Pons (tissue), 1 donor: ENCODE measurements around the gene FRMD1.

Source experiments
- DNase-seq: peaks from one replicate; pipeline ENCODE4 v3.0.0-alpha.2; 2016; ENCODE audit warnings: low spot score

Gene FRMD1

GRCh38 chr6:168078943-168079405, at the start of gene FRMD1:
Gene FRMD1, minus strand, starts transcription at chr6:168079212. Its CDS starts 118 bp downstream, at chr6:168079094.
- DNase-seq: no peak

- DNase-seq: no peak
Measured at GRCh38 chr6:168128006-168128630, 49.1 kb upstream of the FRMD1 start.

- no peak for DNase-seq
Measured at GRCh38 chr6:168127384-168127868, 48.4 kb upstream of the FRMD1 start.

GRCh38 chr6:168126566-168127383, 47.8 kb upstream of the FRMD1 start:
- DNase-seq: no peak

- no peak for DNase-seq
Measured at GRCh38 chr6:168125429-168126001, 46.5 kb upstream of the FRMD1 start.

DNA sequence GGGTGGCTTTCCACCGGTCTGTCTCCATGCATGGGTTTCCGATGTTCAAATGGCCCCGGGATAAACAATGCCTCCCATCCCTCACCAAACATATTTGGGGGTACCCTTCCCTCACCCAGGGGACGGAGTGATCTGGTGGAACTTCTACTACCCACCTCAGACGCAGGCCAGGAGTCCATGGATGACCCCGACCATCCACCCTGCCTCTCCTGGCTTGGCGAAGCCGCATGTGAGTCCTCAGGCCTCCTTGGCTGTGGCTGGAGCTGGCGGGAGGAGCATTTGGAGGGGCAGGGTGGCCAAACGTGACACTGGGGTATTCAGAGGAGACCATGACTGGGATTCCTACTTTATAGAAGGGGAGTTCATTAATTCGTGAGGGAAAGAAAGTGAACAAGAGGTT, 45.9 kb upstream of the FRMD1 start:
- no peak for DNase-seq

DNA sequence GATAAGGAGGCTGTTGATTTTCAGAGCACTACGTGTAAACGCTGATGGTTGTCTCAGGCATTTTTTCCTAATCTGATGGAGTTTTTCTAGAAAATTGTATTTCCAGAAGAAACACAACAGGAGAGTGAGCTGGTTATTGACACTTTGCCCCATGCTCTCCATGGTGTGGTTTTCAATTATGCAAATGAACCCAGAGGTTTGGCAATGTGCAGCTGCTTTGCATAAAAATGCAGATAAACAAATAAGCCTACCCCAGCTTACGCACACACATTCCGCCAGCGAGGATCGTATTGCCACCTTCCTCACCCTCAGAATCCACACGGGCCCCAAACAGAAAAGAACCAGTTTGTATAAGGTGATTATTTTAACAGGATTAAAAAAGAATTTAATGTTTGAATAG, 45.1 kb upstream of the FRMD1 start:
- DNase-seq: no peak

DNA sequence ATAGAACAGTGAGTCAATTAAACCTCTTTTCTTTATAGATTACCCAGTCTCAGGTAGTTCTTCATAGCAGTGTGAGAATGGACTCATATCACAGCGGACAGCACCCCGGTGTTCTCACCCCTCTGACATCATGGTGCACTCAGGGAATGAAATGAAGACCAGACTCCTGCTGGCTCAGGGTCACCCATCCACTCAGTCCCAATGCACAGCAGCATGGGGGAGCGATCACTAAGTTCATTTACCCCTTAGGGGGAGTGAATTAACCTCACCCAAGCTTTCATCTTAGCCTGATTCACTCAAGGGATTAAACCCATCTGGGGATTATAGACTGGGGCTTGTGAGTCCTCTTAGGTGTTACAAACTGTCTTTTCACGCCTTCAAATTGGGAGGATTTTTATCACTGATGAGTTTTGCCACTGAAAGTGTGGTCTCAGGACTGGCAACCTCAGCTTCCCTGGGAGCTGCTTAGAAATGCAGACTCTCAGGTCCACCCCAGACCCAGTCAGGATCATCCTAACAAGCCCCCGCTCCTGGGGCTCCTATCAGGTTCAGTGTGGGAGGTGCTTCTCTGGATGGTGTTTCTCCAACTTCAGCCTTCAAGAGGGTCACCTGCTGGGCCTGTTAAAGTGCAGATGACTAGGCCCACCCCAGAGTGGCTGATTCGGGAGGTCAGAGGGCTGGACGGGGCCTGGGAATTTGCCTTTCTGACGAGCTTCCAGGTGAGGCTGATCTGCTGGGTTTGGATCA, 44.3 kb upstream of the FRMD1 start:
- no peak for DNase-seq

DNA sequence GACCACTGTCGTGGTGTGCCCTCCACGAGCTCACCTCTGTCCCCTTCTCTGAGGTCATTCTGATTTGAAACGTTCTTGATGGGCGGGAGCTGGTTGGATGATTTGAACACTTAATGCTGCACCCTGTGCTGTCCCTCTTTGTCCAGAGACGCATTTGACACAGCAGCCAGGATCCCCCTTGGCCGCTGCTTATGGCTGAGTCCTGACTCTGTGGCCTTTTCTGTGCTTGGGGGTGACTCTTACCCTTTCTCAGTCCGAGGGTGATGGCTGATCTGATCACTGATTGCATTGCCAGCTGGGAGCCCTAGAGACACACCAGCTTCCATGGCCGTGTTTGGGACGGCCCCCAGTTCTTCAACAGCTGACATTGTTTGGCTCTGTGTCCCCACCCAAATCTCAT, 43.5 kb upstream of the FRMD1 start:
- DNase-seq: no peak

GRCh38 chr6:168122011-168122410, 43.0 kb upstream of the FRMD1 start:
- no peak for DNase-seq

DNA sequence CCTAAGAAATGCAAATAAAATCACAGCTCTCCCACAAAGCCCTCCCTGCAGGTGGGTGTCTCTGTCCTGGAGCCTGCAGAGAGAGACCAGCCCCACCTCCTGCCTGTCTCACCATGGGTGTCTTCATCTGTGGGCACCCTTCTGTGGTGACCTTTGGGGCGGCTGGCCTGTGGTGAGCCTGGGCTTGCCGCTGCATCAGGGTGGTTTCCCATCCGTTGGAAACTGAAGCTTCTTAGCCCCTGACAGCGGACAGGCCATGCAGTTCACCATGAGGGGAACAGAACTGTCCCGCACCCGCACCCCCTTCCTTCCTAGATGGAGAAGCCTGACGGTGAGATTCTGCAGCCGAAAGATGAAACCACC, 42.3 kb upstream of the FRMD1 start:
- no peak for DNase-seq

DNA sequence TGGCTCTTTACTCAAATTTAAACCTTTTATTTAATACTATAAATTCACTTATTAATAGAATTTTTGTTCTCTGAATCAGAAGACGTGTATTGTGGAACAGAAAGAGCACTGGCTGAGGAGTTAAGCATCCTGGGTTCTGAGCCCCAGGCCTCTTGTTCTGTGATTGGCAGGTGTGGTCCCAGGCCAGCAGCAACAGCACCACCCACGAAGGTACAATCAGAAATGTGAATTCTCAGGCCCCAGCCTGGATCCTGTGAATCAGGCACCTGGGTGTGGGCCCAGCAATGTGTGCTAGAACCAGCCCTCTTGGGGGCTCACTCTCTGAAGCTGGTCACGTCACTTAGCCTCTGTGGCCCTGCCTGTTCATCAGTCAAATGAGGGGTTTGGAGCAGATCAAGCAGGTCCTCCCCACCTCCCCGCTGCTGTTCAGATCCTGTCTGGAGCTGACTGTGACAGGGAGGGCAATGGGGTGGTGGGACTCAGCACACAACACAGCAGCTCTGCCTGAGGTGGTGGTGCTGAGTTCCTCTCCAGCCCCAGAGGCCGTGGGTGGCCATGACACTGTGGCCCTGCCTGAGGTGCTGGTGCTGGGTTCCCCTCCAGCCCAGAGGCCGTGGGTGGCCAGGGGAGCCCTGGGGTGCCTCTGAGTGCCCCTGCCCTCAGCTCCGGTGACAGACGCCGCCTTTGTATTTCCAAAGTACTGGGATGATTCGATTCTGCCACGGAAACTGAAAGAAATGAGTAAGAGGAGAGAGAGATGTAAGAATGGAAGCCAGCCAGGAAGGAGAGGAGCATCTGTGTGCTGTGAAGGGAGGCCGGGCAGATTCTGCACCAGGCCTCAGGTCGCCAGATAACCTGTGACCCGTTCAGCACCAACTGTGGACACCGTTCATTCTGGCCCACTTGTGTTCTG, 41.6 kb upstream of the FRMD1 start:
- no peak for DNase-seq

- no peak for DNase-seq
Measured at GRCh38 chr6:168119539-168119938, 40.5 kb upstream of the FRMD1 start.

GRCh38 chr6:168118935-168119334, 39.9 kb upstream of the FRMD1 start:
- DNase-seq: no peak

GRCh38 chr6:168117942-168118341, 38.9 kb upstream of the FRMD1 start:
- DNase-seq: no peak

- no peak for DNase-seq
Measured at GRCh38 chr6:168116975-168117899, 38.2 kb upstream of the FRMD1 start.

GRCh38 chr6:168116438-168116974, 37.5 kb upstream of the FRMD1 start:
- DNase-seq: no peak

GRCh38 chr6:168115748-168116437, 36.9 kb upstream of the FRMD1 start:
- no peak for DNase-seq

DNA sequence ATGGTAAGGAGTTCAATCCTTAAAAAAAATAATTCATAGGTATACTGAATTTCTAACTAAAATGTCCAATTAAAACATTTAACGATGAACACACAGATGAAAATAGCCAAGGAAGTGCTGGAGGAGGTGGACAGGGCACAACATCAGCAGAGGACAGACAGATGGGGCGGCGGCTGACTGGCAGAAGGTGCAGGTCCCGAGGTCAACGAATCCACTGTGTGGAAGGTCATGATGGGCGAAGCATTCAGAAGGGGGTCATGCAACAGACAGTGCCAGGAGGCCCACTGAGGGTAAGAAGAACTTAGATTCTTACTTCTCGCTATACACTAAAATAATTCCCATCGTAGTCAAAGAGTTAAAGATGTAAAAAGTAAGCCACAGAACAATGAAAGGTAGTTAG, 34.2 kb upstream of the FRMD1 start:
- no peak for DNase-seq
